Activated CD4-positive, alpha-beta T cell treated with anti-CD3 and anti-CD28 coated beads, Interleukin-2, Interleukin-4, amounts not matched to agents 100 ng/mL and 50 ng/mL, durations not matched to agents 16 hours and 8 hours (primary cell): ENCODE results near the gene LMBRD1.
"Not testable (repeated sequence)": the region's sequence is repeated elsewhere in the genome, so short reads cannot be mapped to it uniquely, and the experiment has no call there.

ENCODE experiments used
- DNase-seq: peaks from one replicate; pipeline ENCODE4 v3.0.0-alpha.2; 2020; ENCODE audit warnings: low spot score

Gene LMBRD1

DNA sequence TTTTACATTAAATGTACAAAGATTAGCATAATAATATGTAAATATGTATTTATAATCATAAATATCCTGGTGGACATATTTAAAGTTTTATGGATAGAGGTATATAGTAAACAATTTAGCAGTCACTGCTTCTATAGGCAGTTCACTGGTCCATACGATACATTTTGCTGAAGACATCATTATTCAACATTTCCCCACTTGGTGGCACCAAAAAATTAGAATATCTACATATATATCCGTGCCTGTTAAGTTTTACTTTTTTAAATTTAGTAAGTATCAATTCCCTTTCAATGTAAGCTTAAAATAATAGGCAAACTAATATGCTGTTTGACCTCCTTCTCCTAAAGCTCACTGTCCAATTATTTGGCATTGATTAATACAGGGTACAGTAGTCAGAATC, 64.2 kb downstream of the LMBRD1 start:
- DNase-seq, result no peak

DNA sequence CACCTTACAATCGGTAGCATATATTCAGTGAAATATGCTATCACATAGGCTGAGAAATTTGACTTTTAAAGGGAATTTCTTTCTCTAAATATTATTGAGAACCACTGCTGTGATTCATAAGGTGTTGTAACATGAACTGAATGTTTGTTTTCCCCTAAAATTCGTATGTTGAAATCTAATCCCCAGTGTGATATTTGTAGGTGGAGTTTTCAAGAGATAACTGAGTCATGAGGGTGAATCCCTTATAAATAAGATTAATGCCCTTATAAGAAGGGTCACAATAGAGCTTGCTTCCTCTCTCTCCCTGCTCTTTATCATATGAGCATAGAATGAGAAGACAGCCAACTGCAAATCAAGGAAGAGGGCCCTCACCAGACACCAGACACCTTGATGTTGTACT, 64.8 kb downstream of the LMBRD1 start:
- DNase-seq, result no peak

DNA sequence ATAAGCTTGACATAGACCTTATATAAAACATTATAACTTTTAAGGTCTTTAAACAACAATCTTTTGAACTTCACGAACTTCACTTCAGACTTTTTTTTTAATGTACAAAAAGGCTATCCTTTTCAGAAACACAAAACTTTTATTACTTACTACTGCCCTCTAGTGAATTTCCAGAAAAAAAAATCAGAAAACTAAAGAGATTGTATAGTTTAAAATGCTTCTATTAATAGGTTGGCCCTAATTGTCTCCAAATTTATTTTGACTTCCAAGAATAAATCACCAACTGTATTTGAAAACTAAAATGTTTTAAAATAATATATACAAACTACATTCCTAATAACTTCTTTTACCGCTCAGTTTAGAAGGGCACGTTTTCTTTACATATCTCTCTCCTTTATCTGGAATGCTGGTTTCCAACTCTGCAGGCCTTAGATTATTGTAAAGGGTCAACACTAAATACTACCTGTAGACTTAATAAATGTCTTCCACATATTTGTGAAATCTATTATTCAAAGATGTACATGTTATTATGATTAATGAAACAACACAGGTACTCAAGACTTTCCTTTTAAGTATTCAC, 66.8 kb downstream of the LMBRD1 start:
- DNase-seq, result no peak

DNA sequence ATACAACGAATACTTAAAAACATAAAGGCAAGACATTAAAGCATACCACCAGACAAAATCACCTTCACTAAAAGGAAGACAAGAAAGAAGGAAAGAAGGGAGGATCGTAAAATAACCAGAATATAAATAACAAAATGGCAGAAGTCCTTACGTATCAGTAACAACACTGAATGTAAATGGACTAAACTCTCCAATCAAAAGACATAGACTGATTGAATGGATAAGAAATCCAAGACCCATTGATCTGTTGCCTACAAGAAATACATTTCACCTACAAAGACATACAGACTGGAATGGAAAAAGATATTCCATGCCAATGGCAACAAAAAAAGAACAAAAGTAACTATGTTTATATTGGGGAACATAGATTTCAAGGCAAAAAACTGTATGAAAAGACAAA, 74.1 kb downstream of the LMBRD1 start:
- no peak for DNase-seq

DNA sequence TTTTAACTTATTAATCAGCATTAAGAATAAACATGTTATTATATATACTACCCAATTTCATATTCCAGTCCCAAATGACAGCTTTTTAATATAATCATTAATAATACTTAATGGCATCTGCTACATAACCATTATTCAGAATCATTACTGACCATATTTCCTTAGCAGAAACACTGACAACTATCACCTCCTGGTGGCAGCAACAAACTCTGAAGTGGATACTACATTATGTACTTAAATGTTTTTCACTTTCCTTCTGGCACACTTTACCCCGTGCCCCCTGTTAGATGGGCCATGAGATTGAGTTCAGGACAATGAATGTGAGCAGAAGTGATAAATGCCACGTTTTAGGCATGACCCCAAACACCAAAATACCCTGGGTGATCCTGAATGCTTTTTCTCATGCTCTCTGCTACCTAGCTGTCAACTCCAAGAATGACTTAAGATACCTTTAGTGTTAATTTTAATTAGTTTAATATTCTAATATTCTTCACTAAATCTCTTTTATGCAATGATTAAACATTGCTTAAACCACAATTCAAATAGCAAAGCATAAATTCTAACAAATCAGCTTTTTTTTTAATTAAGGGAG, 77.1 kb downstream of the LMBRD1 start:
- DNase-seq, result no peak

DNA sequence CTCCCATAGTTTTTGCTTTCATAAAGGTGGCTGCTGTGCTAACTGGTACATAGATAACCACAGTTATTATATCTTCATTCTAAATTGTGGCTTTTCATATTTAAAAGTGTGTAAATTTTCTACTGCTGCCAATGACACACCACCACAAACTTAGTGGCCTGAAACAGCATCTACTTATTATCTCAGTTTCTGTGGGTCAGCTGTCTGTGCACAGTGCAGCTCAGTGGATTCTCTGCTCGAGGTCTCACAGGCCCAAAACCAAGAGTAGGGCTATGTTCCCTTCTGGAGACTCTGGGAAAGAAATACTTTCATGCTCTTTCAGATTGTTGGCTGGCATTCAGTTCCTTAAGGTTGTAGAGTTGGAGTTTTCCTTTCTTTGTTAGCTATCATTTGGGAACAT, 90.1 kb downstream of the LMBRD1 start:
- no peak for DNase-seq

DNA sequence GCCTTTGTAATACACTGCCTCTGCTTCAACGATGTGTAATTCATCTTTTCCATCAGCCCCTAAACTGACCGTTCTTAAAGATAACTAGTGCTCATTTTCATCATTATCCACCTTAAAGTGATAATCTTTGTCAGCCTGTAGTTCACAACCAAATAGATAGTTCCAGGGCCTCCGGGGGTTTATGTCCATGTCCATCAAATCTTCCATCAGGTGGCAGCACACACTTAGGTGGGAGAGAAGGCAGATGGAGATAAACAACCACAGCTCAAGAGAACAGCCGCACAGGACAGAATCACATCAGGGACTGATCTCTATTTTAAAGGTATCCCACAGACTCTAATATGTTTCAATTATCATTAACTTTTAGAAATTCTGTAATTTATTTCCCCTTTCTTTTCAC, 90.9 kb downstream of the LMBRD1 start:
- DNase-seq, result no peak

DNA sequence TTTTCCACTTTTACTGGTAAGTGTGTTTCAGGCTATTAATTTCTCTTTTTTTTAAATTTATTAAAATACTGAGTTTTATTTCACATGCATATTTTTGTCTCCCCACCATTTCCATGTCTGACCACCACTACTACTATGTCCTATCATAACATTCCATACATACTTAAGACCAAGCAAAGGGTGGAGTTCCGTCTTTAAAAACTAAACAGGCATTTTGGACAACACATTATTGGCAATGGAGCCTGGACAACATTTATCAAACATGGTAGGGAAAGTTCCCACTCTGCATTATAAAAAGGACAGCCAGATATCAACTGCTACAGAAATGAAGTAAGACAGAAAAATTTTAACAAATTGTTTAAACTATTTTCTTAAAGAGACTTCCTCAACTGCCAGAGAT, 91.9 kb downstream of the LMBRD1 start:
- no peak for DNase-seq

DNA sequence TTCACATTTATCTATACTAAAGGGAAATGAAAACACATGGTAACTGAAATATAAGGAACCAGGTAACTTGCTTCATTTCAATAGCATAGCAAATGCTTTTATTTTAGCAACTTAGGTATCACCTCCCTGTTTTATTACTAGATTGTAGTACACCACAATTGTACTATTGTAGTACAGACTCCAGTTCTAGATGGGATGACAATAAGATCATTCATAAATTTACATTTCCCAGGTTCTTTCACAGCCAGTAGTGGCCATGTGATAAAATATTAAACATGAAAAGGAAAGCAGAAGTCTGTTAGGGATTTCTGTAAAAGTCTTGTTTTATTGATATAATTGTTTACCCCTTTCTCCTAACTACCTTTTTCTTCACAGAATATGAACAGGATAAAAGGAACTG, 97.2 kb downstream of the LMBRD1 start:
- DNase-seq, result no peak

DNA sequence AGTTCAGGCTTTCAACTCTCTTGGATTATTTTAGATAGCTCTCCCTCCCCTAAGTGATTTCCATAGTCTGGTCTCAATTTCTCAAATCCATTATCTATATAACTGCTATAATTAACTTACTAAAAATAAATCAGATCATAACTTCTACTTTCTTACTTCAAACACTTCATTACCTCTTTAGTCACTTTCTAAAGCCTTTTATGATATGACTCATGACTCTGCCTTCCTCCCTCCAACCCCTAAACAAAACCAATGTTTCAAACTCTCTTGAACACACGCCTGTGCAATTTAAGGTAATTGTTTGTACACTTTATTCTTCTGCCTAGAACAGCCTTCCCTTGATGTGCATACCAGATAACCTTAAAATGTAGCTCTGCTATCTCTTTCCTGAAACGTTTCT, 100.5 kb downstream of the LMBRD1 start:
- peak; percentile 4 for DNase-seq

DNA sequence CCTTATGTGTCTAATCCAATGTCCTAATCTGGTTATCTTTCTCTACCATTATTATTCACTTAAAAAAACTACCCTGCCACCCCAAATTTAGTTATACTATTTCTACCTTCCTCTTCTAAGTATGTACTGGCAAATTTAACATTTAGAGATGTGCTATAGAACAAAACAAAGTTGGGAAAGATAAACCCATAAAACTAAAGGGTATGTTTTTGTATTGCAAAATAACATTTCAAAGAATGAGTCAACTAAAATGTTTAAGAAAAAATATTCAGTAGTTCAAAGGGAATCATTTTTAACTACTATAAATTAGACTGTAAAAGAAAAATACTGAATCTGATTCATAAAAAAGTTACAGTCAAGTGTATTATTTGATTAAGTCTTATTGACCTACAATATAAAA, 103.0 kb downstream of the LMBRD1 start:
- no peak for DNase-seq

DNA sequence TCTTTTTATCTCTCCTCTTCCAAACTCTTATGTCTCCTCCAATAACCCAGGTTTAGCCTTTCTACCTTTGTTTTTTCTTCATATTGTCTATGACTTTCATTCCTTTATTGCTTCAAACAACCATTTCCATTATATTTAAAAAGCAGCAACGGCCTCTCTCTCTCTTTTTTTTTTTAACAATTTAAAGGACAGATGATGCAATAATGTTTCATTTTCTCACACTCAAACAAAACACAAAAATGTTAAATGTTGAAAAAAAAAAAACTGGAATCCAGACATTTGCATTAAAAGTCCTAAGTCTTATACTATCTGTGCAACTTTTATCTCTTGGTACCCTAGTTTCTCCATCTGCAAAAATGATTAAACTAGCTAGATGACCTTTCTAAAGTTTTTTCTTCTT, 105.8 kb downstream of the LMBRD1 start:
- DNase-seq, result no peak

DNA sequence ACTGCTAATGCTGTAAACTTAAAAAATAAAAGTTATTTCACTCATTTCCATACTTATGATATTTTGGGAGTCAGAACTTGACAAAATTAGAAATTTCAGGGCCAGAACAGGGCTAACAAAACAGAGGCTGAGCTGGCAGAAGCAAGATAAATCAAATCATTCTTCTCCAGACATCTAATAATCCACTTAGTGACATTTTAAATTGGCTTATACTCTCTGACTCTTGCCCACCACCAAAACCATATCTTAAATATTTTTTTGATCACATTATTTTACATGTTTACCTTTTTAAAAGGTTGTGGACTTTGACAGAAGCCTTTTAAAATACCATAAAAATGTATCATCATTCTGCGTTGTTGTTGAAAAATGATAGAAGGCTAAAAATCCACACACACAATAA, 116.5 kb downstream of the LMBRD1 start:
- no peak for DNase-seq

DNA sequence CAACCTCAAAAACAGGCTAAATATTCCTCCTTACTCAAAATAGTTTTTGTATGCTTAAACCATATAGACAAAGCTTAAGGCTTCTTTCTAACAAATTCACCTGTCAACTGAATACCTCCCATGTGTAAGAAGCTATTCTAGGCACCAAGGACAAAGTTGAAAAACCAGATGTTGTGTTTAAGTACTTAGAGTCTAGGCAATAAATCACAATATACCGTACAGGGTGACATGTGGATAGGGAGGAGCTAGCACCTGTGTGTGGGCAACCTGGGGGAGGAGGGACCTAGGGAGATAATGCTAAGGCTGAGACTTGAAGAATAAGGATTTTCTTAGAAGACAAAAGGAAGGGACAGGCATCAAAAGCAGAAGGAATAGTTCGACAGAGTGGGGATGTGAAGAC, 123.5 kb downstream of the LMBRD1 start:
- DNase-seq, result no peak

DNA sequence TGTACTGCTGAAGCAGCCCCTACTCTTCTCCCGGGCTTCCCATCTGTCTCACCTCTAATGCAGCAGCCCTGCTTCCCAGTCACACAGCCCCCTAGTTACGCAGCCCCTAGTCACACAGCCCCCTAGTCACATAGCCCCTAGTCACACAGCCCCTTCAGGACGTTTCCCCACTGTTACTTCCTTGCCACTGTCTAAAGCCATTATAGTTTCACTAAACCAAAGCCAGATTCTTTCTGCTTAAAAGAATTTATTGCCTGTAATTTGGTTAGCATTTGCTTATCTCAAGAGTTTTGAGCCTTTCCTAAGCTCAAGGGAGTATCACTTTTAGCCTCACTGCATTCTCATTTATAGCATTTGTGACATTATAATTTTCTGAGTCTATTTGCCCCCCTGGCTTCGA, 127.9 kb downstream of the LMBRD1 start:
- DNase-seq, result no peak

DNA sequence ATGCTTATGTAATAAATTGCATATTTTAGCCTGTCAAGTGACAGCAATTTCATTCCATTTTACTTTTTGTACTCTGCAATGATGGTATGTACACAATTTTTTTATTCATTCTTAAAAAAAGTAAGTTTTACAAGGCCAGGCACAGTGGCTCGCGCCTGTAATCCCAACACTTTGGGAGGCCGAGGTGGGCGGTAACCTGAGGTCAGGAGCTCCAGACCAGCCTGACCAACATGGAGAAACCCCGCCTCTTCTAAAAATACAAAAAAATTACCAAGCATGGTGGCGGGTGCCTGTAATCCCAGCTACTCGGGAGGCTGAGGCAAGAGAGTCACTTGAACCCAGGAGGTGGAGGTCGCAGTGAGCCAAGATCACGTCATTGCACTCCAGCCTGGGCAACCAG, 130.0 kb downstream of the LMBRD1 start:
- not testable (repeated sequence) for DNase-seq

DNA sequence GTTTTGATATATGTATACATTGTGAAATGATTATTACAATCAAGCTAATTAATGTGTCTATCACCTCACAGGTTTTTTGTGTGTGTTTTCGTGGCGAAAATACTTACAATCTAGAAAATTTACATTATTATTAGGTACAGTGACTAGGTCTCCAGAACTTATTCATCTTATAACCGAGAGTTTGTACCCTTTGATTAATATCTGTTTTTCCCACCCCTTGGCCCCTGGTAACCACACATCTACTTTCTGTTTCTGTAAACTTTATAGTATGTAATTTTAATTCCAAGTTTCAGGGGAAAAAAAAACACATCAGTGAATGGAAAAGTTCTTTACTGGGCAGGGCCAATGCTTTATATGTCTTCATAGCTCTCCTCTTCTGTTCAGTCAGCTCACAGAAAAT, 131.4 kb downstream of the LMBRD1 start:
- DNase-seq, result no peak

DNA sequence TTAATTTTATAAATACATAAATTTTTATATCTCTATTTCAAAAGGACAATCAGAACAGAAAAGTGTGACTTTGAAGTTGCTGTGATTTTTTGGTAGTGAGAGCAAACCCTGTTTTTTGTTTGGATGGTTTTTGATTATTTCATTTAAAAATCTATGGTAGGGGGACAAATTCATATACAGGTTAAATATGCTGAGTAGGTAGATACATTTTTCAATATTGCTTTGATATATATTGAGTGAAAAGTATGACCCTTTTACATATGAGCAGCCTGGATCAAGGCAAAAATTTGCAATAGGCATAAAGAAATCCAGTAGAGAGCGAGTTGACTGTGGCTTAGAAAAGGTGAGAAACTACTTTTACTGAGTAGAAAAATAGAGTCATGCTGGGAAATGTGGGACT, 132.3 kb downstream of the LMBRD1 start:
- DNase-seq, result no peak

DNA sequence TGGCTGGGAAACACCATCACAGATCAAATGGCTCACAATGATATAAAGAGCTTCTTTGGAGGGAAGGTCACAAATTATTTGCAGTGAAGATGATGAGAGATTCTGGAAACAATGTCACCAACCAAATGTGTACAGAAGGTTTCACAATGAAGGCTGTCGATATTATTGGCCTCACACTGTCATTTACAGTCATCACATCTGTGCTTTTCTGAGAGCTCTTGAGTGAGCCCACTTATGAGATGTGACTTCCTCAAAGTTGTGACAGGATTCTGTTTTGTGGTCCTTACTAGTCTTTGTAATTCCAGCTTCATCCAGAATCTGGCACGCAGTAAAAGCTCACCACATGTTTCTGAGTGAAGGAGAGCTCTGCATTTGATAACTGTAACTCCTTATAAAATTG, 133.6 kb downstream of the LMBRD1 start:
- no peak for DNase-seq

DNA sequence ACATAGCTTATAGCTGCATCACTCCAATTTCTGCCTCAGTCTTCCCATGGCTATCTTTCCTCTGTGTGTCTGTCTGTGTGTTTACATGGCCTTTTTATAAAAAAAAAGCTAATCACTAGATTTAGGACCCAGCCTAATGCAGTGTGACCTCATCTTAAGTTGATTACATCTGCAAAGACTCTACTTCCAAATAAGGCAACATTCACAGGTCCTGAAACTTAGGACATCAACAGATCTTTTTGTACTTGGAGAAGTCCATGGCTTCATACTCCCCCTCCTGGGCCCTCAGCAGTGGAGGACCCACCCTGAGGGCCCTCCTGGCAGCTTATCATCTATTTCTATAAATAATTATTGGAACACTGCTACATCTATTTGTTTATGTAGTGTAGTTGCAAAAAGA, 146.1 kb downstream of the LMBRD1 start:
- DNase-seq, result no peak

DNA sequence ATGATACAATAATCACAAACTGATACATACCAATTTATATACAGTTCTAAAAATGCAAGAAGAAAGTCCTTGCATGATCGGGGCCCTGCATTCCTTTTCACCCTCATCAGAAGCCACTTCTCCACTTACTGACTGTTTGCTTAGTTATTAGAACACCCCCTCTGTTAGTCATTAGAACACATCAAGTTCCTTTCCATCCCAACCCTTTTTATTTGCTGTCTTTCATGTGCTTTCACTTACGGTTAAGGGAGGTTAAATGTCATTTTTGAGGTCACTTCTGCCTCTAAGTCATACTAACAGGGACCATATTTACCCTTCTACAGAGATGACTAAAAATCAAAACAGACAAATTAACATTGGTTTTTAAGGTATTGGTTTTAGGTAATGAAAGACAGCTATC, 149.1 kb downstream of the LMBRD1 start:
- no peak for DNase-seq

DNA sequence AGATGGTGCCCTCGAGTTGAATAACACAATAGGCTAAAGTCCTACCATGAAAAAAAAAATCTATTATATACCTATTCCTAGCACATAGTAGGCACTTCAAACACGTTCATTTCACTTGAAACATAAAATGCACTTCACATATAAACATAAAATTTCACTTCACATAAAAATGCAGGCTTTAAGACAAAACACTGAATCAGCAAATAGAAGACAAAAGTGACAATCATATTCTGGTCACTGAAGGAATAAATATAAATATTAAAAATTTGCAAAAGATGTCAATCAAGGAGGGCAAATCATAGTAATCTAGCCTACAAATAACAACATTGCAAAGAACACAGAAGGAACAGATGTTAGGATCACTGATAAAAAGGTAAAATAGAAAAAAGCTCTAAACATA, 153.1 kb downstream of the LMBRD1 start:
- DNase-seq, result no peak

DNA sequence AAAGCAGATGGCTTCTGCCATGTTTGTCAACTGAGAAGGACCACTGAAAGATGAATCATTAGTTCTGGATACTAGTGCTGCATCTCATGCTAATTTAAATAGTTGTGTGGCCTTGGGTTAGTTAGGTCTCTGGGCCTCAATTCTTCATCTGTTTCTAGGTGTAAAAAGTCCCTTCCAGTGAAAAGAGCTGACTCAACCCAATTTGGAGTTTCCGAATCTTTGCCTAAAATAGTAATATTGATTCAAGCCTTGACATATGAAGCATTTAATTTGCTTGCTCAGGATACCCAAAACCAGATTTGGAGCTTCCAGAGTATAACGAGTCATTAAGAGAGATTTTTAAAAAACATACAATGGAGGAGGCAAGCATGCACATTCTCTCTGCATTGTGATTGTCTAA, 163.9 kb downstream of the LMBRD1 start:
- DNase-seq, result no peak

DNA sequence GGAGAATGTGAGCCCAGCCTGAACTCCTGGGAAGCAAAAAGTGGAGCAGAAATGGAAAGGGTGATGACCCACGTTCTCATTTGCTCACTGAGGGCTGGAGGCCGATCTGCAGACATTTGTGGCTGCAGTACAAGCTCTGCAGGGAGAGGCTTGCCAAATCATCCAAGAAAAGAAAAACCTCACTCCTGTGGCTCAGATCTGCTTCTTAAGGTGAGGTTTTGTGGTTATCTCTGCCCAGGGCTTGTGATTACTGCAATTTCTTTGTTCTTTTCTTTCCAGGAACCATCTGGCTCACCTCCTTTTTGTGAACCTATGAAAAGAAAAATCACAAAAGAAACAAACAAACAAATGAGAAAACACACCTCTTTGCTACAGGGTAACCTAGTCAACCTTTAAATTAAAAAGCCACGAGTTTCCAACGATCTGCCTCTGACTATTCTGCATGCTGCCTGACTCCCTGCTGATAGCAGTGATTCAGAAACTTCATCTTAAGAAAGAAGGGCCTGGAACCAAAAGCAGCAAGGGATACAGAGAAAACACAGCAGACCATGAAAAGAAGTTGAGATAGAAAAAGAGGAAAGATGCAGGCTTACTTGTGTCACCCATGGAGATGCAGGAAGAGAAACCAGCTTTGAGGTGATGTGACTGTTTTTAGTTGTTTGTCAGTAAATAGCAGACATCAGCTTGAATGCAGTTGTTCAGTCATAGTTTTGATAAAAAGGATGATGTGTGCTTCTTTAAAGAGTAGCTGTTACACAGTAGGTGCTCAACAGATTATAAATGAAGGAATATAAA, 165.1 kb downstream of the LMBRD1 start:
- DNase-seq, result no peak
